Gastroesophageal sphincter (tissue), 3 donors: ENCODE results near the gene NADK2.

Experiments
- EP300 ChIP-seq: sonication (generic); formaldehyde crosslinking; IDR thresholded peaks from one replicate; pipeline ENCODE4 v1.6.1; 2017; ENCODE audit warnings: antibody characterized with exemption, mild to moderate bottlenecking
- TF ChIP-seq, protein P1 (sequence below), 4 experiments: fragments of 200-600 bp in 2 of 4; fragments of 450-650 bp in 2 of 4; sonication (generic) in 1 of 4; IDR thresholded peaks; one replicate each; pipeline ENCODE4 v1.5.1; 2017 to 2019; ENCODE audit warnings: antibody characterized with exemption in 4 of 4, mild to moderate bottlenecking in 2 of 4, moderate library complexity in 2 of 4

GRCh38 chr5:36240779-36241630 is 720 bp downstream of the NADK2 start:
- TF ChIP-seq, protein P1, sequence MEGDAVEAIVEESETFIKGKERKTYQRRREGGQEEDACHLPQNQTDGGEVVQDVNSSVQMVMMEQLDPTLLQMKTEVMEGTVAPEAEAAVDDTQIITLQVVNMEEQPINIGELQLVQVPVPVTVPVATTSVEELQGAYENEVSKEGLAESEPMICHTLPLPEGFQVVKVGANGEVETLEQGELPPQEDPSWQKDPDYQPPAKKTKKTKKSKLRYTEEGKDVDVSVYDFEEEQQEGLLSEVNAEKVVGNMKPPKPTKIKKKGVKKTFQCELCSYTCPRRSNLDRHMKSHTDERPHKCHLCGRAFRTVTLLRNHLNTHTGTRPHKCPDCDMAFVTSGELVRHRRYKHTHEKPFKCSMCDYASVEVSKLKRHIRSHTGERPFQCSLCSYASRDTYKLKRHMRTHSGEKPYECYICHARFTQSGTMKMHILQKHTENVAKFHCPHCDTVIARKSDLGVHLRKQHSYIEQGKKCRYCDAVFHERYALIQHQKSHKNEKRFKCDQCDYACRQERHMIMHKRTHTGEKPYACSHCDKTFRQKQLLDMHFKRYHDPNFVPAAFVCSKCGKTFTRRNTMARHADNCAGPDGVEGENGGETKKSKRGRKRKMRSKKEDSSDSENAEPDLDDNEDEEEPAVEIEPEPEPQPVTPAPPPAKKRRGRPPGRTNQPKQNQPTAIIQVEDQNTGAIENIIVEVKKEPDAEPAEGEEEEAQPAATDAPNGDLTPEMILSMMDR (IDR thresholded peaks at IDR 0.05): no peak
- TF ChIP-seq EP300: no peak
